ENCODE measurements around the gene PYGB.

Gene PYGB

DNA sequence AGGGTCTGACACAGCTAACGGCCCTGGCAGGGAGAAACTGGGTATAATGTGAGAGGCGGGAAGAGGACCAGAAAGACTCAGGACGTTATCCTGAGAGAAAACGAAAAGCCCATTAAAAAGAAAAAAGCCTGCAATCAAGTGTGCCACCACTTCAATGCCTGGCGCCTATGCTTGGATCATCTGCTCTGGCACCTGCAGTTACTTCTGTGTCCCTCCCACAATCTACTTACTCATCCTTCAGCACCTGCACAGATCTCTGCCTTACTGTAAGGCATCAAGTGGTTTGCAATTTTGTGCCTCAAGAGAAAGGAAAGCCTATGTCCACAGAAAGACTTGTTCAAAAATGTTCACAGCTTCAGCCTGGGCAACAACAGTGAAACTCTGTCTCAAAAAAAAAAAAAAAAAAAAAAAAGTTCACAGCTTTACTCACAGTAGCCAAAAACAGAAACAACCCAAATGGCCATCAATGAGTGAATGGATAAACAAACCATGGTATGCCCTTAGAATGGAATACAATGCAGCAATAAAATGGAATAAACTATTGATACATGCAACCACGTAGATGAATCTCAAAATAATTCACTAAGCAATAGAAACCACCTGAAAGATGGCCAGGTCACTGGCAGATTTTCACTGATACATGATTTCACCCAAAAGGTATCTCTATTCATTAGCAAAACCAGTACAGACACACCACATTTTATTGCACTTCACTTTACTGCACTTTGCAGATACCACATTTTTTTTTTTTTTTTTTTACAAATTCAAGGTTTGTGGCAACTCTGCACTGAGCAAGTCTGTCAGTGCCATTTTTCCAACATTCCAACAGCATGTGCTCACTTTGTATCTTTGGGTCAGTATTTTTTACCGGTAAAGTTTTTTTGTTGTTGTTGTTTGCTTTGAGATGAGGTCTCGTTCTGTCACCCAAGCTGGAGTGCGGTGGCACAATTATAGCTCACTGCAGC lies 94.1 kb downstream of the PYGB start:
- FAIRE-seq = no peak

DNA sequence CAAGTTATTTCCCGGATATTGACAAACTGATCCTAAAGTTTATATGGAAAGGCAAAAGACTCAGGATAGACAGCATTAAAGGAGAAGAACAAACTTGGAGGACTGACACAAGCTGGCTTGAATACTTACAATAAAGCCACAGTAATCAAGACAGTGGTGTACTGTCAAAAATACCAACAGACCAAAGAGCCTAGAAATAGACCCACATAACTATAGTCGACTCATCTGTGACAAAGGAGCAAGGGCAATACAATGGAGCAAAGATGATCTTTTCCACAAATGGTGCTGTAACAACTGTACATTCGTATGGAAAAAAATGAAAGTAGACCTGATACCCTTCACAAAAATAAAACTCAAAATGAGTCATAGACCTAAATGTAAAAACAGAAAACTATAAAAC lies 96.7 kb downstream of the PYGB start:
- FAIRE-seq = no peak

DNA sequence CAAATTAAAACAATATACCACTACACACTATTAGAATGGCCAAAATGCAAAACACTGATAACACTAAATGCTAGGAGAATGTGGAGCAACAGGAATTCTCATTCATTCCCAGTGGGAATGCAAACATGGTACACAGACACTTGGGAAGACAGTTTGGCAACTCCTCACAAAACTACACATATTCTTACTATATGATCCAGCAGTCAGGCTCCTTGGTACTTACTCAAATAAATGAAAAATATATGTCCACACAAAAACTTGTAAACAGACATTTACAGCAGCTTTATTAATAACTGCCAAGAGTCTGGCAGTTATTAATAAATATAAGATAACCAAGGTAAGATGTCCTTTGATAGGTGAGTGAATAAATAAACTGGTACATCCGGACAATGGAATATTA lies 97.8 kb downstream of the PYGB start:
- no peak for FAIRE-seq

DNA sequence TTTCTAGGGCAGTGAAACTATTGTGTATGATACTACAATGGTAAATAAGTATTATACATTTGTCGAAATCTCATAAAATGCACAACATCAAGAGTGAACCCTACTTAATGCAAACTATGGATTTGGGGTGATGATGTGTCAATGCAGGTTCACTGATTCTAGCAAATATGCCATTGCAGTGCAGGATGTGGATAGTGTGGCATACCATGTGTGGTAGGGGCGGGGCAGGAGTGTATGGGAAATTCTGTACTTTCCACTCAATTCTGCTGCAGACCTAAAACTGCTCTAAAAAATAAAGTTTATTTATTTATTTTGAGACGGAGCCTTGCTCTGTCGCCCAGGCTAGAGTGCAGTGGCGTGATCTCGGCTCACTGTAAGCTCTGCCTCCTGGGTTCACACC lies 98.5 kb downstream of the PYGB start:
- FAIRE-seq = no peak

All from islet of Langerhans (tissue), 1 donor.